Measurements from ENCODE around the gene ALKBH3.

The ALKBH3 gene

DNA sequence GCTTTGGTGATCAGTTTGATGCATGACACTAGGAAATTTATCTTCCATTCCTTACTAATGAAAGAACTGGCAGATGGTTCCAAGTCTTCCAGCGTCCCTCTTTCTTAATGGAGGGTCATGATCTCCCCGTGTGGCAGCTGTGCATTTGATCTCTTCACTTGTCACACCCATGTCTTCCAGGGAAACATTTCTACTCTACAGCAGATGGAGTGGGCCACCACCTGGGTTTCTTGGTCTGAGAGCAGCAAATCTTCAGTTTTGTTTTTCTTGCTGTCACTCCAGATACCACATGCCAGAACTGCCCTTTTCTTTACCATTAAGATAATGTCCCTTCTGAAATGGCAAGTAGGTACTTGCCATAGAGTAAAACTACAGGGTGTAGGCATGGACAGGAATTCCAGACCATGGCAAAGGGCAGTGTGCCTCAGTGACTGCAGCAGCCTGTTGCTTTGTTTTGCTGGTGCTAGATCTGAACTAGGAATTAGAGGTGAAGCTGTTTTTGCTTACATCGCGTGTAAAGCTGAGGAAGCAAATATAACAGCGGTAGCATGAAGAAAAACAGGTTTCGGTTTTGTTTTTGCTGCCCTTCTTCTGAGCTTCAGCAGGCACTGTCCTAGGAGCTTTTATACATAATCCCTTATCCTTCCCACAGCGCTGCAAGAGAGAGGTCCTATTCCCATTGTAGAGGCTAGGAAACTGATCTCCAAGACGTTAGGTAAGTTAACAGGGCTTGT, 41.1 kb downstream of the ALKBH3 start:
- Mint-ChIP-seq H3K27me3 (no peaks in the 10 kb centered on the region), H3K27ac (no peak overlapping the region), H3K9me3 (no peaks in the 10 kb centered on the region), H3K36me3 (ENCODE audit: low read depth) (peaks cover 52% of the 10 kb centered on the region), H3K4me1 (ENCODE audit: low read depth) (no peaks in the 10 kb centered on the region), H3K4me3 (no peak overlapping the region)
- intact Hi-C loops (cut with micrococcal nuclease), result no loop called here

DNA sequence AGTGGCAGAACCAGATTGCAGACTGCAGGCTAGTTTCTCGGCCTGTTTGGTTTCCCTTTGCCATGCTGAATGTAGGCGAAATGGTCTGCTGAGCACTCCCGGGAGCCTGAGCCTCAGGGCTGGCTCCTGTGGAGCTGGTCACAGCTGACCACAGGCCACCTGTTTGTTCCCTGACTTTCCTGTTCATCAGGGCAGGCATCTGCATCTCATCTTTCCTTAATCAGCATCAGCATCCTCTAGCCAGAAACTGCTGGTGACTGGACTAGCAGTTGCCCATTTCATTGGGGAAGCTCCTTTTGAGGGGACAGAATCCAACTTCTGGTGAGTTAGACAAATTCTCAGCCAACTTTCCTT, 41.6 kb downstream of the ALKBH3 start:
- no peak overlapping the region for H3K4me3 Mint-ChIP-seq
- H3K36me3 Mint-ChIP-seq (ENCODE audit: low read depth), result peaks cover 46% of the 10 kb centered on the region
- no peak overlapping the region for H3K27ac Mint-ChIP-seq
- H3K27me3 Mint-ChIP-seq, result no peaks in the 10 kb centered on the region
- no peaks in the 10 kb centered on the region for H3K9me3 Mint-ChIP-seq
- intact Hi-C loops (cut with micrococcal nuclease), result no loop called here
- H3K4me1 Mint-ChIP-seq (ENCODE audit: low read depth), result no peaks in the 10 kb centered on the region

DNA sequence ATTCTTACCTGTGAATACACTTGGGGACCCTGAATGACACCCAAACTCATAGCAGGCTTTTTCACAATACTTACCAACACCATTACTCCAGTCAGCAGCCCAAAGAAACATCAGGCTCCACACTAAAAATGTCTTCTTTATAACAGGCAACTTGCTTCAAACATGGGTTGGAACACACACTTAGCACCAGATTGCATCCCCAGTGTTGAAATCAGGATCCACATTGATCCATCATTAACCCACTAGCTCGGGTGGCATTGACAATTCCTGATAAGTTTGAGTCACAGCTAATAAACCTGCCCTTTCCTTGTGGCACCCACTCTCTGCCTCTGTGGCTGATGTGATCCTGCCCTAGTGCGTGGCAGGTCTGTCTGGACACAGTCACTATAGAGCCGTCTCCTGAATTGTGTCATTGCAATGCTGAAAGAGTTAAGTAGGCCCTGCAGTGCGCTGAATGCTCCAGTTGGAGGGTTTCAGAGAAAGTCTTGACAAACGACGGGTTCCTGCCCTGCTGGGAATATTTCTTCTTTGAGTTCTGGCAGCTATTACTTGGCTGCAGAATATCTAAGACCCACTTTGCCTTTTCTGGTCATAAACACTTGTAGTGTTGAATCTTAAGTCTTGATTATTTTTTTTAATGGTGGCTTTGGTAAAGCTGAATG, 42.2 kb downstream of the ALKBH3 start:
- Mint-ChIP-seq H3K27ac (no peak overlapping the region), H3K36me3 (ENCODE audit: low read depth) (peaks cover 40% of the 10 kb centered on the region), H3K27me3 (no peaks in the 10 kb centered on the region), H3K9me3 (no peaks in the 10 kb centered on the region), H3K4me3 (no peak overlapping the region), H3K4me1 (ENCODE audit: low read depth) (no peaks in the 10 kb centered on the region)
- intact Hi-C loops (cut with micrococcal nuclease), result no loop called here

DNA sequence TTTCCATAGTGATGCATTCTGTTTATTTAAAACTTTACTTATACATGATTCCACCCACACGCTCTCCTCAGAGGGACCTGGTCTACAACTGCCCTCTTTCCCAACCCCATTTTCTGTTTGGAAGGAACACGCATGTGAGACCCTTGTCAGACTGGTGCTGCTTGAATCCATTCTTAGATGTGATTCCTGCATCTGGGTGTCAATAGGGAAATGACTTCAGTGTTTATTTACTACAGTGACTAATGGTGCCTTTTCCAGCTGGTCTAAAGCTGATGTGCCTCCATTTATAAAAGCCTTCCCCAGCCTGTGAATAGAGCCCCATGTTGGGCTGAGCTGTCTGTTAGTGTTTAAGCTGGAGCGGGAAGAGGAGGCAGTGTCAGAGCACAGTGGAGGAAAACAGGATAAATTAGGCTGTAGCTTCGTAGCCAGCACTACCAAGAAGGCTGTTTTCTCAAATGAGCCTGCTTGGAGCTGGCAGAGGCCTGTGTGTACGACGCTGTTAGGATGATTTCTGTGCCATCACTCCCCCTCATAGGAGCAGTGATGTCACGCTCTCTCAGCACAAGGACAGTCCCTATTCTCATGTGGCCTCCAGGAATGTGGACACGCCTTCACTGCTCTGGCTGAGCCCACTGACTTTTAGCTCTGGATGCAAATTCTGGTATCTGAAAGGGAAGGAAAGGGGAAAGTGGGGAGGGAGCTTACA, 42.9 kb downstream of the ALKBH3 start:
- intact Hi-C loops (cut with micrococcal nuclease), result no loop called here
- H3K9me3 Mint-ChIP-seq, result no peaks in the 10 kb centered on the region
- H3K27me3 Mint-ChIP-seq, result no peaks in the 10 kb centered on the region
- no peak overlapping the region for H3K4me3 Mint-ChIP-seq
- no peak overlapping the region for H3K27ac Mint-ChIP-seq
- peaks cover 33% of the 10 kb centered on the region for H3K36me3 Mint-ChIP-seq (ENCODE audit: low read depth)
- no peaks in the 10 kb centered on the region for H3K4me1 Mint-ChIP-seq (ENCODE audit: low read depth)

DNA sequence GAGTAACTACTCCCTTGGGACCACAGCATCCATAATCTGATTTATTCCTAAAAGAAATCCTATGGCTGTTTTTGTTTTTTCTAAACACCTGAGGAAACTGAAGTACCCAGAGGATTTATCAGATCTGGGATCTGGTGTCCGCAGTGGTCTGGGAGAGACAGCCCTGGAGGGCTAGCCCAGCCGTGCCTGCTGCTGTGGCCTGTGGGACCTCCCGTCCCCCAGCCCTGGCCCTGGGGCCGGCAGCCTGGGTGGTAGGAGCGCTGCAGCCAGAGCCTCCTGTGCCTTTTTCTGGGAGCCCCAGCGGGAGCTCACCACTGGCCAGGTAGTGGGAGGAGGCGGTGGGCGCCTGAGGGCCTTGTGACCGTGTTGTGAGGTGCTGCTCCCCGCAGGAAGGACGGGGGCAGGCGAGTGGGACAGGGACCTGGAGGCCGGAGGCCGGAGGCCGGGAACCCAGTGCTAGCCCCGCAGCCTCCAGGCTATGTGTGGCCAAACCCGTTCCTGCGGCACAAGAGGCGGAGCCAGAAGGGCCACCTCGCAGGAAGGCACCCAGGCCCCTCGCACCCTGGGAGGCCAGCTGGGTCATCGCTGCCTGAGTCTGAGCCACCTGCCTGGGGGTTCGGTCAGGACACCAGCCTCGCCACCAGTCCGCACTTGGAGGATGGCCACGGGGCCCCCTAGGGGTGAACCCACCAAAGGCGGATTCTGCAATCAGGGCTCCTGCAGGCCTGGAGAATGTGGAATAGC, 43.7 kb downstream of the ALKBH3 start:
- Mint-ChIP-seq H3K9me3 (no peaks in the 10 kb centered on the region), H3K36me3 (ENCODE audit: low read depth) (peaks cover 26% of the 10 kb centered on the region), H3K4me1 (ENCODE audit: low read depth) (no peaks in the 10 kb centered on the region), H3K27ac (no peak overlapping the region), H3K27me3 (no peaks in the 10 kb centered on the region), H3K4me3 (no peak overlapping the region)
- intact Hi-C loops (cut with micrococcal nuclease), result no loop called here

DNA sequence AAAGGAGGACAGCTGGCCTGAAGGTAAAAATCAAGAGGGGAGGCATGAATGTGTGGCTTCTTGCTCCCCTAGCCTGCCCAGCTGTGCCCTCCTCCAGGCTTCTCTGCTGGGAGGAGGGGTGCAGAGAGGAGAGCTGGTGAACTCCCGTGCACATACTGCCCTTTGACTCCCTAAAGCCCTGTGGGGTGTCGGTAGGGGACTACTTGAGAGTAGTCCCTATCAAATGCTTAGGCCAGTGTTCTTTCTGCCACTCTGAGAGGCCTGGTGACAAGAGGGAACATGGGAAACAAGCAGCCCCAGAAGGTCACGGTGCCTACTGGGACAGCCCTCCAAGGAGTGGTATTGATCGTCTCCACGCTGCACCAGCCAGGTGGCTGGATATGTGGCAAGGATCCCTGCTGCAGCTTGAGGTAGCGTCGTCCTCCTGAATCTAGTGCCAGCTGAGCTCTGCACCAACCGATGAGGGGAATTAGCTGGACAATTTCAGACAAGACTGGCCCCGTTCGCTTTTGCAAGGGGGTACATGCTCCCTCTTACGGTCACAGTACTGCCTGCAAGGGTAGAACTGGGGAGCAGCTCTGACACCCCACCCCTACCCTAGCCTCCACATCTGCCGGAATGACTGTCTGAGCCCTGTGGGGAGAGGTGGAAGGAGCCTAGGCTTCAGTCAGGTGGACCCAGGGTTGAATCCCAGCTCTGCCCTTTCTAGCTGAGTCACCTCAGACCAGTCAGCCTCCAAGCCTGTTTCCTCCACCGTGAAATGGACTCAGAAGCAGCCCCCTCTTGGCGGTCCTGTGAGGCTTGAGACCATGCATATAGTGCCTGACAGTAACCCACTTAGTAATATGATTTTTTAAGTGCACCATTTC, 44.7 kb downstream of the ALKBH3 start:
- intact Hi-C loops (cut with micrococcal nuclease), result no loop called here
- no peak overlapping the region for H3K27ac Mint-ChIP-seq

DNA sequence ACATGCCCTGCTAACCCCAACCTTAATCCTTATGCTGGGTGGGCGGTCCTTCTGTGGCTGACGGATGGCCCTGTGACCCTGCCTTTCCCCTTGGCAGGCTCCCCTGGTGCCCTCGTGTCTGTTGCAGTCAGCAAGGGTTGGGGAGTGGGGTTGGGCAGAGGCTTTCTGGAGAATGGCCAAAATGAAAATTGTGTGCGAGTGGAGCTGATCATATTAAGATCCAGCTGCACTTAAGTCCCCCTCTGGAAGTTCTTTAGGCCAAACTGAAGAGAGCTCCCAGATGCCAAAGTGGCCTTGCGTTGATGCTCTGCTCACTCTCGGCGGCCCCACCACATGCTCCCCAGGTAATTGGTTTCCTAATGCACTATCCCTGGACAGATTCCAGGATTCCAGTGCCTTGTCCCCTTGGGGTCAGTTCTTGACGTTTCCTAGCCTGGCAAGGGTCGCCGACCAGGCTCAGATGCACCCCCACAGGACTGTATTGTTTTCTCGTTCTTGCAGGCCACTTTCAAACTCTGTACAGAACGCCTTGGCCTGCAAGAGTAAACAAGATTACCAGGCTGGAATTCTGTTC, 45.4 kb downstream of the ALKBH3 start:
- H3K9me3 Mint-ChIP-seq, result no peaks in the 10 kb centered on the region
- H3K4me3 Mint-ChIP-seq, result no peak overlapping the region
- no peak overlapping the region for H3K27ac Mint-ChIP-seq
- intact Hi-C loops (cut with micrococcal nuclease), result no loop called here
- H3K4me1 Mint-ChIP-seq (ENCODE audit: low read depth), result no peaks in the 10 kb centered on the region
- peaks cover 2% of the 10 kb centered on the region for H3K27me3 Mint-ChIP-seq
- peaks cover 9% of the 10 kb centered on the region for H3K36me3 Mint-ChIP-seq (ENCODE audit: low read depth)

More for the DNA sequence above, 44.7 kb downstream of the ALKBH3 start:
- H3K27me3 Mint-ChIP-seq, result no peaks in the 10 kb centered on the region
- peaks cover 16% of the 10 kb centered on the region for H3K36me3 Mint-ChIP-seq (ENCODE audit: low read depth)
- no peak overlapping the region for H3K4me3 Mint-ChIP-seq
- H3K4me1 Mint-ChIP-seq (ENCODE audit: low read depth), result no peaks in the 10 kb centered on the region
- no peaks in the 10 kb centered on the region for H3K9me3 Mint-ChIP-seq

DNA sequence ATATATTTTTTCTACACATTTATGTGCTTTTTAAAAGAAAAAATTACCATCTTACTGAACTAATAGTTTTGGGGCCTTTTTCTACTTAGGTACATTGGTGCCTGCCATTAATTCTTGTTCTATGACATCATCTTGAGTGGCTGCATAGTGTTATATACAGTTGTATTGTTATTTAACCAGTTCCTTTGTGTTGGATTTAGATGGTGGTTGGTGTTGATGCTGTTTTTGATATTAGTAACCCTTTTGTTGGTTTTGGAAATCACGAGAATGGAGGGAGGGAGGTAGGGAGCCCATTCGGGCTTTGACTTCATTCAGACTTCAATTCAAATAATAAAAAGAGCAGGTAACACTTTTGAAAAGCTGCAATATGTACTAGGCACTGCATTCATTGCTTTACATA, 46.4 kb downstream of the ALKBH3 start:
- no peaks in the 10 kb centered on the region for H3K36me3 Mint-ChIP-seq (ENCODE audit: low read depth)
- intact Hi-C loops (cut with micrococcal nuclease), result no loop called here
- no peaks in the 10 kb centered on the region for H3K9me3 Mint-ChIP-seq
- no peak overlapping the region for H3K4me3 Mint-ChIP-seq
- H3K27me3 Mint-ChIP-seq, result peaks cover 6% of the 10 kb centered on the region
- H3K27ac Mint-ChIP-seq, result no peak overlapping the region
- H3K4me1 Mint-ChIP-seq (ENCODE audit: low read depth), result no peaks in the 10 kb centered on the region

DNA sequence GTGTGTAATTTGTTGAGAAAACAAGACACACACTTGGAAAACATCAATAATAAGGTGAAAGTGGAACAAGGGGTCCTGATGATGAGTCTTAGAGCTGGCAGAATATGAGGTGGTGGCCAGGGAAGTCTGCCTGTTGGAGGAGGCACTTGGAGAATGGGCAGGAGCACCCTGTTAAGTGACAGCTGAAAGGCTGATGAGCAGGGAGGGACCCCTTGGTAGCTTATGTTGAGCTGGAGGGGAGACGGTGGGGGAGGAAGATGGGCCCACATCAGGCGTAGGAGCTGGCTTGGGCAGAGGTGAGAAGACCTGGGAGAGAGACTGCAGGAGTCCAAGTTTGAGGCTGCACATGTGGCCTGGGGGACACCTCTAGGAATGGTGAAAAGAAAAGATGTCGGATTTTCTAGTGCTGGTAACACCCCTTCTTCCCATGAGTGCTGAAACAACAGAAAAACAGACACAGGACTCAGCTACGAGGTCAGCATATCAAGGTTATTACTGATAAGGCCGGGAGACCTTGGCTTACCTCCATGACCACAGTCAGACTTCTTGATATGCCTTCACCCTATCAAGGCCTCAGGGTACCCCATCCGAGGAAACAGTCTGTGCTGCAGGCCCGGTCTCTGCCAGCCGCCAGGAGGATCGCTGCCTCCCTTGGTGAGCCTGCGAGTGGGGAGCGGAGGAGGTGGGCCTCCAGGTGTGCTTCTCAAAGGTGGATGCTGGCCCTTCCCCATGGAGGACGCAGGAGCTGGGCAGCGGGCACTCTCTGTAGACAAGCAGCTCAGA, 47.5 kb downstream of the ALKBH3 start:
- Mint-ChIP-seq H3K4me1 (ENCODE audit: low read depth) (no peaks in the 10 kb centered on the region), H3K27me3 (peaks cover 6% of the 10 kb centered on the region), H3K4me3 (no peak overlapping the region), H3K27ac (no peak overlapping the region), H3K36me3 (ENCODE audit: low read depth) (no peaks in the 10 kb centered on the region), H3K9me3 (no peaks in the 10 kb centered on the region)
- intact Hi-C loops (cut with micrococcal nuclease), result no loop called here

DNA sequence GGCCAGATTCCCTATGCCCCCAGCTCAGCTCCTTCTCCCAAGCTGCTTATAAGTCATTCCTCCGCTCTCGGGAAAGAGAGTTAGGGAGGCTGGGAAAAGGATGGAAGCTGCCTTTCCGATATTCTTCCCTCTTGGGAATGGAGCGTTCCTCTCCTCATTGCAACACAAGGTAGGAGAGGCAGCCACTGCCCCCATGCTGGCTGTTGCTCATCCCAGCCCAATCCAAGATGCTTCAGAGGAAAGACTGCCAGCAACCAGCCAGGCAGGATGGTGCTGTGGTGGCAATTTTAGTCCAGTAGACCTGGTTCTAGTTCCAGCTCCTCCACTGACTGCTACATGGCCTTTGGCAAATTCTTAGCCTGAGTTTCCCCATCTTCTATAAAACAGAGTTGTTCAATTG, 48.1 kb downstream of the ALKBH3 start:
- no peak overlapping the region for H3K27ac Mint-ChIP-seq
- no peaks in the 10 kb centered on the region for H3K36me3 Mint-ChIP-seq (ENCODE audit: low read depth)
- peaks cover 6% of the 10 kb centered on the region for H3K27me3 Mint-ChIP-seq
- H3K9me3 Mint-ChIP-seq, result no peaks in the 10 kb centered on the region
- intact Hi-C loops (cut with micrococcal nuclease), result no loop called here
- H3K4me1 Mint-ChIP-seq (ENCODE audit: low read depth), result no peaks in the 10 kb centered on the region
- H3K4me3 Mint-ChIP-seq, result no peak overlapping the region

DNA sequence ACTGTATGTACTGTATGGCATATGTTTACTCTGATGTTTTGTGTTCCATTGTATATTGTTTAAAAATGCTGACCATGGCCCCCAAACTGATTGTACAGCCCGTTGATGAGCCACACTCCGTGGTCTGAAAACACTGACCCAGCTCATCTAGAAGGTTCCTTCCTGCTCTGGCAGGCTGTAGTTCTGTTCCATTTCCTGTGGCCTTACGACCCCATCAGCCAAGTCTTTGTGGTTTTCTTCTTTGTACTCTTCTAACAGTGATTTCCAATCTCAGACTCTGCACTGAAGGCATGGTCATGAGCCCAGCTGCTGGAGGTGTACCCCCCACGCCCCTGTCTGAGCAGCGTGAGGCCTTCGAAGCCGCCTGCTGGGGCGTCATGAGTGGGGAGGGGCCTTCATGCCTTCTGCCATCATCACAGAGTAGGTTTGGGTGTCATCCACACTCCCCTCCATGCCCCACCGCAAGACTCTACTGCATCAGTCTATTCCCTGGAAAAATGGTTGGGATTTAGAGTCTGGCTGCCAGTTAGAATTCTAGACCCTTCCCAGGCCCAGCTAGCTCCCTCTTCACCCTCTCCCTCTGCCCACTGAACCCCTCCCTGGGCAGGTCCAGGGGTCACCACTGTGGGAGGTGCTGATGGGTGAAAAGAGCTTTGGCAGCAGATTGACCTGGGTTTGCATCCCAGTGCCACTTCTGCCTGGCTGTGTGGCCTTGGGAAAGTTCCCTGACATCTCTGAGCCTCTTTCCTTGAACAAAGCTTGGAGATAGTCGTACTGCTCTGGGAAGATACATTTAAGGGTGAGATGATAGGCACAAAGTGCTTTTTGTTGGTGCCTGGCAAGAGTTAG, 50.5 kb downstream of the ALKBH3 start:
- Mint-ChIP-seq H3K36me3 (ENCODE audit: low read depth) (no peaks in the 10 kb centered on the region), H3K4me1 (ENCODE audit: low read depth) (no peaks in the 10 kb centered on the region), H3K27me3 (peaks cover 8% of the 10 kb centered on the region), H3K9me3 (no peaks in the 10 kb centered on the region), H3K27ac (no peak overlapping the region), H3K4me3 (no peak overlapping the region)
- intact Hi-C loops (cut with micrococcal nuclease), result no loop called here

DNA sequence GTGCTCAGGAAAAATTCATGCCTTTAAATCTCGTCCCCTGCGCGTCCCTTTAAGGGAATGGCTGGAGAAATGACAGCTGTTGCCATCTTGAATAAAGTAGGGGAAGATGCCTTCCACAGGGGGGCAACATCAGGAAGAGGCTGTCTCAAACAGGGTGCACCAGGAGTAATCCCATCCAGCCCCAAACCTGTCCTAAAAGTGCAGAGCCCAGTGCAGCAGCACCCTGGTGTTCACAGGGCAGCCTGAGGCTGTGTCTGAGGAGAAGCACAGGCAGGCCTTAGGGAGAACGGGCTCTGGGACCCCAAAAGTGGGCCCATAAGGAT, 51.0 kb downstream of the ALKBH3 start:
- Mint-ChIP-seq H3K36me3 (ENCODE audit: low read depth) (no peaks in the 10 kb centered on the region), H3K27ac (no peak overlapping the region), H3K4me1 (ENCODE audit: low read depth) (no peaks in the 10 kb centered on the region), H3K9me3 (no peaks in the 10 kb centered on the region), H3K4me3 (no peak overlapping the region), H3K27me3 (peaks cover 8% of the 10 kb centered on the region)
- intact Hi-C loops (cut with micrococcal nuclease), result no loop called here

Data from dendritic cell treated with granulocyte-macrophage colony-stimulating factor and Interleukin-4, amounts not matched to agents 40 ng/mL and 50 ng/mL, for 4 days (primary cell).